CD8-positive, alpha-beta memory T cell (primary cell): ENCODE data around the gene ABI2. TPM values are rescaled to one million over a fixed set of nuclear protein-coding genes. Genes with fewer than 3 reads are reported as not detected.

Experiments
- CTCF ChIA-PET: fragments of 350-600 bp; sonication (Branson Sonifier 250); formaldehyde crosslinking; loops from one replicate; lab custom pipeline; 2021; ENCODE audit warnings: antibody characterized with exemption; lab: Charles Lee
- POLR2A ChIA-PET: fragments of 350-600 bp; sonication (Branson Sonifier 250); formaldehyde crosslinking; loops from one replicate; lab custom pipeline; 2021; ENCODE audit warnings: antibody characterized with exemption; lab: Charles Lee
- DNase-seq, 5 donors: peaks; one replicate each; pipeline versions ENCODE4 v3.0.0 to v3.0.0-alpha.2; 2020 to 2022; ENCODE audit warnings: mixed read lengths in 1 of 5
- H3K27ac ChIP-seq: one replicate; pipeline ENCODE4 v1.7.0; 2013; ENCODE audit warnings: low read depth, mild to moderate bottlenecking, low read length, moderate library complexity
- H3K27me3 ChIP-seq: 2 replicates; pipeline ENCODE4 v1.7.0; 2013; ENCODE audit warnings: low read length, mild to moderate bottlenecking; ENCODE audit not compliant: insufficient read depth, poor library complexity, severe bottlenecking
- H3K36me3 ChIP-seq: 2 replicates; pipeline ENCODE4 v1.7.0; 2013; ENCODE audit warnings: mild to moderate bottlenecking, low read length, moderate library complexity; ENCODE audit not compliant: insufficient read depth
- H3K4me1 ChIP-seq: 2 replicates; pipeline ENCODE4 v1.7.0; 2013; ENCODE audit warnings: mild to moderate bottlenecking, low read length, moderate library complexity; ENCODE audit not compliant: insufficient read depth
- H3K4me3 ChIP-seq: 2 replicates; pipeline ENCODE4 v1.7.0; 2013; ENCODE audit warnings: mild to moderate bottlenecking, low read length
- H3K9me3 ChIP-seq: 2 replicates; pipeline ENCODE4 v1.7.0; 2013; ENCODE audit warnings: mild to moderate bottlenecking, low read length
- H3K27ac Mint-ChIP-seq, 8 donors: one replicate each; pipeline ENCODE4 v1.8.0; 2020 to 2021; ENCODE audit warnings: mixed read lengths in 8 of 8, mild to moderate bottlenecking in 6 of 8, inconsistent platforms in 3 of 8, moderate library complexity in 3 of 8
- H3K27me3 Mint-ChIP-seq, 2 donors: one replicate each; pipeline ENCODE4 v1.8.0; 2020 to 2021; ENCODE audit warnings: mixed read lengths in 2 of 2, mild to moderate bottlenecking in 1 of 2, moderate library complexity in 1 of 2
- H3K36me3 Mint-ChIP-seq, 3 donors: one replicate each; pipeline ENCODE4 v1.8.0; 2020 to 2021; ENCODE audit warnings: mixed read lengths in 3 of 3, inconsistent platforms in 1 of 3, mild to moderate bottlenecking in 1 of 3
- H3K4me1 Mint-ChIP-seq, 3 donors: one replicate each; pipeline ENCODE4 v1.8.0; 2020 to 2021; ENCODE audit warnings: mixed read lengths in 3 of 3, inconsistent platforms in 1 of 3, mild to moderate bottlenecking in 1 of 3
- H3K4me3 Mint-ChIP-seq, 7 donors: one replicate each; pipeline ENCODE4 v1.8.0; 2020 to 2021; ENCODE audit warnings: mixed read lengths in 7 of 7, mild to moderate bottlenecking in 6 of 7, moderate library complexity in 4 of 7, inconsistent platforms in 2 of 7
- H3K9me3 Mint-ChIP-seq, 5 donors: one replicate each; pipeline ENCODE4 v1.8.0; 2020 to 2022; ENCODE audit warnings: mixed read lengths in 5 of 5, mild to moderate bottlenecking in 3 of 5, moderate library complexity in 2 of 5, inconsistent platforms in 1 of 5
- polyA plus RNA-seq: library from polyadenylated mRNA; unstranded; fragments of 300-500 nt; fragmentation: Illumina TruSeq; gene quantifications from one replicate; pipeline ENCODE4 v1.2.3, GENCODE V29; 2021
- total RNA-seq, 2 experiments: library from RNA; stranded (reverse); gene quantifications; one replicate each; pipeline ENCODE4 v1.2.3, GENCODE V29; 2021

Gene ABI2
- total and polyA plus RNA-seq, 3 experiments from 2014 or later: 29.2 to 32.1 (median 30.3) TPM

DNA sequence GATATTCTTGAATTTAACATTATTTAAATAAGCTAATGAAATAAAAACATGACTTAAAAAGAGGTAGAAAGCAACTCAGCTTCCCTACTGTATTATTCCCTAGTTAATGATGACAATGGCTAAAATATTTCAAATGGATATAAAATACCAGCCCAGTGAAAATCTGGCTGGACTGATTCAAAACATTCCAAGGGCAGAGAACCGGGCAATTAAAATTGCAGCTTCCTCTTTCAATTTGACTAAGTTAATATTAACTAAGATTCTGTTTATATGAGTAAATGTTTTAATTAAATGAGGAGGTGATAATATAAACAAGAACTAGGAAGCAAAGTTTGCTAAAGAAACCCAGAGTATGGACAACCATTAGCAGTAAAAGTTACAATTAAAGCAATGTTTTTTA lies 141.4 kb downstream of the ABI2 start:
- no peaks in the 10 kb centered on the region for H3K4me1 Mint-ChIP-seq
- peaks cover 1 to 7% of the 10 kb centered on the region in 2 donors for H3K27me3 Mint-ChIP-seq
- no peaks in the 10 kb centered on the region for H3K27me3 ChIP-seq
- no peaks in the 10 kb centered on the region for H3K9me3 Mint-ChIP-seq
- ChIA-PET CTCF (interaction anchor here (0.7 kb wide), 1 partner anchor 15 kb away, joined by 4 read pairs; no protein-coding TSS in a partner anchor), POLR2A (no interaction called here)
- no peaks in the 10 kb centered on the region for H3K4me1 ChIP-seq
- H3K27ac Mint-ChIP-seq: no peak overlapping the region
- H3K36me3 ChIP-seq: no peaks in the 10 kb centered on the region
- no peaks in the 10 kb centered on the region for H3K9me3 ChIP-seq
- no peak overlapping the region for H3K4me3 ChIP-seq
- no peaks in the 10 kb centered on the region for H3K36me3 Mint-ChIP-seq
- no peak overlapping the region for H3K4me3 Mint-ChIP-seq
- DNase-seq: no peak
- no peak overlapping the region for H3K27ac ChIP-seq

DNA sequence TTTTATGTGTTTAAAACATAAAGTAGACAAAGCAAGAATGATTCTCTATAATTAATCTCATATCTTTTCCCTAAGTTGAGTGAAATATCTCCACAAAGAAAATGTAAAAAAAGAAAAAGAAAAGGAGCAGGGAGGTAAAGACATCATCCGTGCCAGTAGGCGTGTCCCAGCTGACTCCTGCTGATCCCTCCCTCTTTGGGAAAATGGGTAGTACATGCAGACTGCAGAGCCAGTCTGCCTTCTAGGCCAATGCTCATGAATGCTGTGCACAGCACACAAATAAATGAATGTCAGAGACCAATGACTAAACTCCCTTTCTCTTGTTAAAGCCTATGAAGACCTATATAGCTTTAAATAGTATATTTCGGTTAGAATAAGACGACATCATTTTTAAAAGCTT lies 142.2 kb downstream of the ABI2 start:
- ChIA-PET CTCF (no interaction called here), POLR2A (no interaction called here)
- peaks cover 0 to under 1% (median 0%) of the 10 kb centered on the region in 3 donors for H3K36me3 Mint-ChIP-seq
- no peaks in the 10 kb centered on the region for H3K9me3 Mint-ChIP-seq
- DNase-seq: no peak
- no peak overlapping the region for H3K27ac Mint-ChIP-seq
- no peak overlapping the region for H3K4me3 Mint-ChIP-seq
- no peaks in the 10 kb centered on the region for H3K9me3 ChIP-seq
- no peak overlapping the region for H3K27ac ChIP-seq
- no peaks in the 10 kb centered on the region for H3K4me1 Mint-ChIP-seq
- no peaks in the 10 kb centered on the region for H3K36me3 ChIP-seq
- no peak overlapping the region for H3K4me3 ChIP-seq
- no peaks in the 10 kb centered on the region for H3K4me1 ChIP-seq
- H3K27me3 ChIP-seq: no peaks in the 10 kb centered on the region
- peaks cover 1 to 7% of the 10 kb centered on the region in 2 donors for H3K27me3 Mint-ChIP-seq

DNA sequence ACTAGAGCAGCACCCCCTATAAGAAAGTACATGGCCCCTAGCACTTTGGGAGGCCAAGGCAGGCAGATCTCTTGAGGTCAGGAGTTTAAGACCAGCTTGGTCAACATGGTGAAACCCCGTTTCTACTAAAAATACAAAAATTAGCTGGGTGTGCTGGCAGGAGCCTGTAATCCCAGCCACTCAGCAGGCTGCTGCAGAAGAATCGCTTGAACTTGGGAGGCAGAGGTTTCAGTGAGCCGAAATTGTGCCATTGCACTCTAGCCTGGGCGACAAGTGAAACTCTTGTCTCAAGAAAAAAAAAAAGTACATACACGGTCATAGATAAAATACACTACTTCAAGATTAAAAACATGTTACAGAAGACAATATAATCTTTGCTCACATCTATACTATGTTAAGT lies 143.1 kb downstream of the ABI2 start:
- DNase-seq: no peak
- Histone ChIP-seq H3K27ac (no peak overlapping the region), H3K36me3 (no peaks in the 10 kb centered on the region), H3K9me3 (no peaks in the 10 kb centered on the region), H3K27me3 (no peaks in the 10 kb centered on the region), H3K4me3 (no peak overlapping the region), H3K4me1 (no peaks in the 10 kb centered on the region)
- CTCF ChIA-PET: no interaction called here
- peaks cover 0 to 1% (median 0%) of the 10 kb centered on the region in 3 donors for H3K36me3 Mint-ChIP-seq
- H3K27me3 Mint-ChIP-seq: peaks cover 1 to 4% of the 10 kb centered on the region in 2 donors
- no peak overlapping the region for H3K27ac Mint-ChIP-seq
- POLR2A ChIA-PET: no interaction called here
- no peaks in the 10 kb centered on the region for H3K4me1 Mint-ChIP-seq
- no peaks in the 10 kb centered on the region for H3K9me3 Mint-ChIP-seq
- no peak overlapping the region for H3K4me3 Mint-ChIP-seq

DNA sequence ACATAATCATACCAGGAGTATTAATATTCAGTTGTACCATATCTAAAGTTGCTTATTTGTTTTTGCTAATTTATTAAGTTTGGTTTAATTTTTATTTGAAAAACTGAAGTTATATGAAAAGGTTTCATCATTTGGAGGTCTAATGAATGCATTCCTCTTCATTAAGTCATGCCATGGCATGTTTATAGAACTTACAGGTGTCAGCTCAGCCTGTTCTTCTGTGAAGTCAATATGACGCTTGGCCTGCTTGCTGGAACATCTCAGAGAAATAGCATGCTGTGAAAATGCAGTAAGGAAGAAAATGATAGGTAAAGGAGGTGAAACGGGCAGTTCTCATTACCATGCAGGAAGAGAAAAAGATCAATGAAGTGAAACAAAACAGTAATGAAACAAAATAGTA lies 148.7 kb downstream of the ABI2 start:
- DNase-seq: no peak
- Histone ChIP-seq H3K27me3 (no peaks in the 10 kb centered on the region), H3K4me3 (no peak overlapping the region), H3K9me3 (no peaks in the 10 kb centered on the region), H3K4me1 (no peaks in the 10 kb centered on the region), H3K36me3 (no peaks in the 10 kb centered on the region), H3K27ac (no peak overlapping the region)
- no peaks in the 10 kb centered on the region for H3K9me3 Mint-ChIP-seq
- H3K4me1 Mint-ChIP-seq: no peaks in the 10 kb centered on the region
- POLR2A ChIA-PET: no interaction called here
- no peak overlapping the region for H3K27ac Mint-ChIP-seq
- H3K27me3 Mint-ChIP-seq: no peaks in the 10 kb centered on the region
- CTCF ChIA-PET: interaction anchor here (6.0 kb wide), 1 partner anchor 338 kb away, joined by 38 read pairs; no protein-coding TSS in a partner anchor
- H3K36me3 Mint-ChIP-seq: peaks cover 0 to 1% (median 0%) of the 10 kb centered on the region in 3 donors
- H3K4me3 Mint-ChIP-seq: no peak overlapping the region

DNA sequence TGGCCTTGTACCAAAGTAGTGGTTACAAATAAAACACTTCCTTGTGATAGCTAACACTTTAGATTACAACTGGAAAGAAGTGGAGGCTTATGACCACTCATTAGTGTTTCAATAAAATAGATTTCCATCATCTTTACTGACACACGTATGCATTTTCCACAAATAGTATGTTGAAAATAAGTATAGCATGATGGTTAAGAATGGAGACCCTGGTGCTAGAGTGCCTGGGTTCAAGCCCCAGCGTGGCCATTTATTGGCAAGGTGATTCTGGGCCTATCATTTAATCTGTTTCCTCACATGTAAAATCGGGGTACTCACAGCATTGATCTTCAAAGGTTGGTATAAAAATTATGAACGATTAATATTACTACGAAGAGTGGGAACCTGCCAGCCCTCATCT lies 152.4 kb downstream of the ABI2 start:
- no peak for DNase-seq
- POLR2A ChIA-PET: no interaction called here
- H3K36me3 Mint-ChIP-seq: no peaks in the 10 kb centered on the region
- H3K9me3 Mint-ChIP-seq: no peaks in the 10 kb centered on the region
- Histone ChIP-seq H3K9me3 (no peaks in the 10 kb centered on the region), H3K27ac (no peak overlapping the region), H3K27me3 (no peaks in the 10 kb centered on the region), H3K4me3 (no peak overlapping the region), H3K4me1 (peaks cover 4% of the 10 kb centered on the region), H3K36me3 (no peaks in the 10 kb centered on the region)
- CTCF ChIA-PET: interaction anchor here (6.0 kb wide), 1 partner anchor 335 kb away, joined by 38 read pairs; no protein-coding TSS in a partner anchor
- no peak overlapping the region for H3K4me3 Mint-ChIP-seq
- no peaks in the 10 kb centered on the region for H3K27me3 Mint-ChIP-seq
- peak overlapping the region in 1 of 8 donors; percentile 7 for H3K27ac Mint-ChIP-seq
- H3K4me1 Mint-ChIP-seq: peaks cover 0 to 6% (median 5%) of the 10 kb centered on the region in 3 donors

DNA sequence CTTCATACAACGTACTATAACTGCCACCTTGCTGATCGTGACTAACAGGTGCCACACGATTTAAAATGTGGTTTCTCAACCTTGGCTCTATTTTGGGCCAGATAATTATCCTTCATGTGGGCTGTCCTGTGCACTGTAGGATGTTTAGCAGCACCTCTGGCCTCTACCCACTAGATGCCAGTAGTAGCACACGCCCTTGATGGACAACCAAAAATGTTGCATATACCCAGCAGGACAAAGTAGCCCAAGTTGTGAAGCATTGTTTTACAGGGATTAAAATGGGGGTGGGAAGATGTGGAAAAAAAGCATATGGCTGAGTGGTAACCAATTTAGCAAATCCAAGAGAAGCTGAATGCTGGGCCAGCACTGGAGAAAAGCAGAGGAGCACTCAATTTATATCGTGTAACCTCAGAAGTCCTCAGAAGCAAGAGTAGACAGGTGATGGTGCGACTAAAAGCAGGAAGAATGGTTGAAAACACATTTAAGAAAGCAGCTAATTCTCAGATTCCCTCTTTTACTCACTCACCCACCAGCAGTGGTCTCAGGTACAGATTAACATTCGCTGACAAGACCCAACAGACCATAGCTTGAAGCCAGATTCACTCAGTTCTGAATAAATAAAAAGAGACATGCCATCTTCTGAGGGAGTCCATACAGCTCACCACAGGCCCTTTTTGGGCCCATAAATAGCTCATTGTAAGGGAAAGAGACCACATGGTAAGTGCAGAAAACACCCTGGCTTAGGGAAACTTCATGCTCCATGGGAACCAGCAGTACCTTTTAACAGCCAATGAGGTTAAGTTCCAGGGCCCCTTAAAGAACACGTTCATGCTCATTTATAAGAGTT lies 156.3 kb downstream of the ABI2 start:
- ChIA-PET POLR2A (interaction anchor here (0.8 kb wide), 1 partner anchor 331 kb away, joined by 3 read pairs; no protein-coding TSS in a partner anchor), CTCF (interaction anchor here (0.7 to 4.2 kb wide), 13 partner anchors 10 to 477 kb away, joined by 3 to 37 read pairs (median 3); no protein-coding TSS in a partner anchor)

GRCh38 chr2:203489531-203489930 lies 161.3 kb downstream of the ABI2 start:
- DNase-seq: no peak
- Mint-ChIP-seq H3K4me1 (peaks cover 8 to 16% (median 14%) of the 10 kb centered on the region in 3 donors), H3K27ac (no peak overlapping the region), H3K9me3 (no peaks in the 10 kb centered on the region), H3K4me3 (no peak overlapping the region), H3K36me3 (no peaks in the 10 kb centered on the region), H3K27me3 (no peaks in the 10 kb centered on the region)
- H3K36me3 ChIP-seq: no peaks in the 10 kb centered on the region
- peaks cover 2% of the 10 kb centered on the region for H3K4me1 ChIP-seq
- ChIA-PET POLR2A (no interaction called here), CTCF (interaction anchor here (1.3 kb wide), 1 partner anchor 326 kb away, joined by 4 read pairs; no protein-coding TSS in a partner anchor)
- no peaks in the 10 kb centered on the region for H3K9me3 ChIP-seq
- no peak overlapping the region for H3K4me3 ChIP-seq
- H3K27ac ChIP-seq: no peak overlapping the region
- no peaks in the 10 kb centered on the region for H3K27me3 ChIP-seq

More for the DNA sequence above, 156.3 kb downstream of the ABI2 start:
- H3K4me3 ChIP-seq: no peak overlapping the region
- no peaks in the 10 kb centered on the region for H3K36me3 Mint-ChIP-seq
- H3K4me1 Mint-ChIP-seq: peaks cover 0 to 6% (median 5%) of the 10 kb centered on the region in 3 donors
- peak overlapping the region in 1 of 8 donors; percentile 1 for H3K27ac Mint-ChIP-seq
- H3K27ac ChIP-seq: no peak overlapping the region
- H3K27me3 ChIP-seq: no peaks in the 10 kb centered on the region
- DNase-seq: peak; percentile 4 to 66 (median 42)
- no peaks in the 10 kb centered on the region for H3K9me3 ChIP-seq
- H3K9me3 Mint-ChIP-seq: no peaks in the 10 kb centered on the region
- H3K36me3 ChIP-seq: no peaks in the 10 kb centered on the region
- H3K27me3 Mint-ChIP-seq: no peaks in the 10 kb centered on the region
- no peak overlapping the region for H3K4me3 Mint-ChIP-seq
- H3K4me1 ChIP-seq: peaks cover 4% of the 10 kb centered on the region

DNA sequence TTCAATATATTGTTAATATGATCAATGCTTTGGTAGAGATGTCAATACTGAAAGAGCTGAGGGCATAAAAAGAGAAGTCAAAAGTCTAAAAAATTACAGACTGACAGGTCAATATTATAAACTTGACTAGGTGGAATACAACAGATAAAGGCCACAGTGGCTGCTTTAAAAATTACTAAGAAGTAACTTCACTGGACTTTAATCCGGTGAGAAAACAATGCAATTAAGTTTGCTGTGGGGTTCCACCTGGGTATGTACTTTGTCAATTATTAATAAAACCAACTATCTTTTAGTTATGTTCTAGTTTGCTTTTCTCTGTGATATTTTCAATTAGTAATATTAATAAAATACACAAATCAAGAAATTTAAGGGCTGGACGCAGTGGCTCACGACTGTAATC lies 162.2 kb downstream of the ABI2 start:
- H3K27ac ChIP-seq: no peak overlapping the region
- POLR2A ChIA-PET: no interaction called here

More for the DNA sequence above, 162.2 kb downstream of the ABI2 start:
- H3K27ac Mint-ChIP-seq: no peak overlapping the region
- H3K4me1 Mint-ChIP-seq: peaks cover 8 to 14% (median 14%) of the 10 kb centered on the region in 3 donors
- CTCF ChIA-PET: no interaction called here
- Histone ChIP-seq H3K36me3 (no peaks in the 10 kb centered on the region), H3K27me3 (no peaks in the 10 kb centered on the region), H3K4me1 (no peaks in the 10 kb centered on the region), H3K4me3 (no peak overlapping the region), H3K9me3 (no peaks in the 10 kb centered on the region)
- no peak for DNase-seq
- H3K4me3 Mint-ChIP-seq: no peak overlapping the region
- H3K27me3 Mint-ChIP-seq: no peaks in the 10 kb centered on the region
- H3K36me3 Mint-ChIP-seq: no peaks in the 10 kb centered on the region
- no peaks in the 10 kb centered on the region for H3K9me3 Mint-ChIP-seq
